Measurements from ENCODE around the gene ASB18.

The ASB18 gene

DNA sequence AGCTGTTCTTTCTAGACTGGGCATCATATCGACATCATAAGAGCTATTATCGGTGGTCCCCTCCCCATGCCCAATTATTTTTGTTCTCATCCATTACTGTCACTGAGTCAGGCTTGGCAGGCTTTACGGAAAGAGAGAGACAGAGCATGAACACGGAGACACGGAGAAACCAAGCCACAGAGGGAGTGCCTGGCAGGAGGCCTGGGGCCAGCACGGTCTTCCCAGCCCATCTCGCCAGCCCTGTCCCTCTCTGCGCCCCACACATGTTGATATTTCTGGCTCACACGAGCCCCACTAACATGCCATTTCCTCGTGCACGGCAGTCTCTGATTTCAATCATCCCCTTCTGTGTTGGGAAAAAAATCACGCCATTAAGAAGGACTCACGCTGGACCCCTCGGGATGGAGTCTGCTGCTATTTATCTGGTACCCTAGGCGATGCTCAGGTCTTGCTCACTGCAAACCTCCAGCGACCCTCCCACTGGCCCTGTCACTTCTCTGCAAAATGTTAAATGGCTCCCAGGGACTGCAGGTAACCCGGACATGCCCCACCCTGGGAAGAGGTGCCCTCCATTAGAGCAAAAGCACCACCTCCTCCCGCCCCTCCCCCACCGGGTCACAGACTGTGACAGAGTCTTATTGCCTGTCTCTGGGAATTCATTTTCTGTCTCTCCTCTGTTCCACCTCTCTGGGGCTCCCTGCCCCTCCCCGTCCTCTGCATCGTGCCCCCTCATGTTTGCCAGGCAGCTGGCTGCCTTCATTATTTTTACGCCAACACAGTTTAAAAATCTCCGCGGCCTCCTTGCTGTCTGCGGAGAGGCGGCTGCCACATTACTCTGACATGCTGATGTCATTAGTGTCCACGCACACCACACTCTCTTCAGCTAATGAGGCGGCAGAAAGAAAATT lies 55.9 kb downstream of the ASB18 start:
- DNase-seq, result peak in 1 of 3 experiments; percentile 3

DNA sequence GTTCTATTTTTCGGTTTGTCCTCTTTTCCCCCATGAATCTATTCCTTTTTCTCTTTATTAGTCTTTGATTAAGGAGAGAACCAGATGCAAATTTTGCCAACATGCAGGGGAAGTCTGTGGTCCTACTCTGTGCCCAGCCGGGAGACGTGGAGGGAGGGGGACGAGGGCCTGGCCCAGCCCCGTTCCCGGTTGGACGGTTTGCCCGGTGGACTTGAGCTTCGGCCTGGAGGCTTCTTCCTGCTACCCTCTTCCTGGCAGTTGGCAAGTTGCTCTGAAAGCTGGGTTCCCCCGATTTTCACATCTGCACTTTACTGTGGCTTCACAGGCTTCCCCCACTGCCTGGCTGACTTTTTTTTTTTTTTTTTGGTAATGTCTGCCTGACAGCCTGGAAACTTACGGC lies 56.7 kb downstream of the ASB18 start:
- DNase-seq, result no peak

DNA sequence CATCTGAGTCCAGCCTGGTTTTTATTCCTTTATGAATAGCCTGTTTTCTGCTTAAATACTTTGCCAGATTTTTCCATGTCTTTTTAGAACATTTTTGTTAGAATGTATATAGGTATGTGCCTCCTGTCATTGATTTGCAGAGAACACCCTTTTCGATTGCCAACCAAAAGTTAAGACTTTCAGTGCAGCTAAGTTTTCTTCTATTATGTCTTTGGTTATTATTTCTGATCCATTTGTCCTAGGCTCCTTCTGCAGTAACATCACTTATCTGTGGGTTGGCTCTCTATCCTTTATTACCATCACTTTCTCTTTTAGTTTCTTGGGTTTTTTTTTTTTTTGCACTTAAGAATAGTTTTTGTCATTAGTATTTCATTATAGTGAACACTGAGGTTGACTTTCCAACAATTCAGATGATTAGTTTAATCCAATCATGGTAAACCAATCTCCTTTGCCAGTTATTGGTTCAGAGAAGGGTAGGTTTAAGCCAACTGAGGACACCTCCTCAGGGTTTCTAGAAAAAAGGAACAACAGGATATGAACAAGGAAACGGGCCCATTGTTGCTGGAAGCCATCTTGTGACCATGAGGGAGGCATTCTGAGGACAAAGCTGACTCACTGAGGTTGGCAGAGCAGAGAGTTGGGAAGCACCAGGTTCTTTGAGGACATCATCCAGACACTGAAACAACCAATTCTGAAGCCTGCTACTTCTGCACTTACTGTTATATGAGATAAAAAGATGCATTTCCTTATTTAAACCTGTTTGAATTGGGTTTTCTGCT lies 58.1 kb downstream of the ASB18 start:
- no peak for DNase-seq

DNA sequence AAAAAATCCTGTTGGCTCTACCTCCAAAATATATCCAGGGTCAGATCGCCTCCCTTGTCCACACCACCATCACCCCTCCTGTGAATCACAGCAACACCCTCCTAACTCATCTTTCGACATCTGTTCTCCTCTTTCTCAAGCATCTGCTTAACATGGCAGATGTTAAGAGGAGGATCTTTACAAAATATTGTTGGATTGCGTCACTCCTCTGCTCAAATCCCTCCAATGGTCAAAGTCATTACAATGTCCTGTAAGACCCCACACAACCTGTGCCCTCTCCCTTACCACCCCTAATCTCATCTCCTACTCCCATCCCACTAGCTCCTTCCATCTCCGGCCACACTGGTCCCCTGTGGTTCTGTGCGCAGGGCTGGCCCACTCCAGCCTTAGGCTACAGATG lies 59.3 kb downstream of the ASB18 start:
- DNase-seq, result no peak

DNA sequence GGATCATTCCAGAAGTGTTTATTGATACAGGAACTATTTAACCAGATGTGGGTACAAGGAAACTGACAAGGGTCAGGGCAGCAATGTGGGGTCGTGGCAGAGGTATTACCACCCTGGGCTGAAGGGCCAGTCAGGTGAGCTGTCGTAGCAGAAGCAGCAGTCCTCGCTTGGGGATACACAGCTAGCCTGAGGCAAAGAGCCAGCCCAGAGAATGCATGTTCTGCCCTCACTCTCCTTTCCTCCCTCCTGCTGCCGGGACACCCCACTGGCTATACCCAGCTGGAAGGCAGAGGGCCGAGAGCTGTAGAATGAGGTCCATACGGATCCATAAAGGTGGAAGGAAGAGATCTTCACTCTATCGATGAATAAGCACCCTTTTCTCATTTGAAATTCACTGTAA lies 63.8 kb downstream of the ASB18 start:
- DNase-seq, result no peak

DNA sequence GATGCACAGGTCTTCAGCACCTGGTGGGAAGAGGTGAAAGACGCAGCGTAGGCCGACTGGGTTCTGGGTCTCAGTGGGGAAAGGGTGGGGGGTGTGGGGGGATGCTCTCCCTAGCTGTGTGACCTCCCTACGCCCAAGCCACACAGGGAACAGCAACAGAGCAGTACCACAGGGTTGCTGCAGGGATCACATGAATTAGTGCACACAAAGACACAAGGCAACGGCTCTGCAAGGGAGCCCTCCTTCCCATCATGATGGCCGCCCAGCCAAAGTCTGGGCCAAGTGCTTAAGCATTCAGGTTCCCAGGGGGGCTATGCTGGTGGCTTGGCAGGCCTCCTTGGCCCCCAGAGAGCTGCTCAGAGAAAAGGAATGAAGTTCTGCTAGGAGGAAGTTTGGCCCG lies 67.8 kb downstream of the ASB18 start:
- no peak for DNase-seq

DNA sequence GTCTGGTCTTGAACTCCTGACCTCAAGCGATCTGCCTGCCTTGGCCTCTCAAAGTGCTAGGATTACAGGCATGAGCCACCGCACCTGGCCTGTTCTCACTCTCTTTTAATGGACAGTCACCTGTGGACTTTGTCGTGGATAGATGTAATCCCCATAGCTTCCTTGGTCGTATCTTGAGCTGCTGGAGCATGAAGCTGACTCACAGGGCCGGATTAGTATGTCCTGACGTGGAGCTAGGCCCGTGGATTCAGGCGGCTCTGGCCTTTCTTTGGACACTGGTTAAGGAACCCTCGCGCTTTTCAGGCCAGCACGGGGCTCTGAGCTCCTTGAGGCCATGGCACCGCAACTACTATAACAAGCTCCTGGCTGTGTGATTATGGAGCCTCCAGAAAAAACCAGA lies 68.5 kb downstream of the ASB18 start:
- DNase-seq, result no peak

DNA sequence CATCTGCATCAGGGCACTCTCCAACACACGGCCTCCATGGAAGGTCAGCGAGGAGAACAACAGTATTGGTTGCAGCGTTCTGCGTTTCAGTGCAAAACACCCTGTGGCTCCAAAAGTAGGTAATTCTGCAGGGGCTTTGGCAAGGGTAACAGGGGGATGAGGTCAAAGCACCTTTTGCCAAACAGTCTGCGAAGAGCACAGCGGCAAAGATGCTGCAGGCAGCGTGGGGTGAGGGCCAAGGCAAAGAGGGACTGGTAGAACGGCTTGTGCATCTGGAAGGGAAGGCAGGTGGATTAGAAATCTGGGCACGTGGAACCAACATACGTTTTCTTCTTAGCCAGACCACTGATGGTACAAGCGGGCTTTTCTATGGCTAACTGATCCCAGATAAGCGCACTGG lies 69.4 kb downstream of the ASB18 start:
- DNase-seq, result no peak

DNA sequence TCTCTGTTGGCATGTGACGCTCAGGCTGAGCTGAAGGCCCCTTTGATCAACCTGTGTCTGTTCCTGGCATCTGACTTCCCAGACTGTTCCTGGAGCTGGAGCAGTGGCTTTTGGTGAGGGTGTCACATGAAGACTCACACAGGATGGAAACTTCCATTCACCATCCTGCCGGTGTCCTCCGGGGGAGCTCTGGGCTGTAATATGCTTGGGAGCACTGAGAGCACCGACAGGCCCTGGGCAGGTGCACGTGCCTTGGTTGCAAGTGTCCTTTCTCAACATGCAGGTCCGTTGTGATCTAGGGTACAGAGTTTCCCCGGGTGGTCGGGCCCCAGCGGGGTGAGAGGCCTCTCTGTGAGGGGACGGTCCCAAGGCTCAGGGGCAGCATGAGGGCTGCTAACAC lies 71.2 kb downstream of the ASB18 start:
- DNase-seq, result no peak

DNA sequence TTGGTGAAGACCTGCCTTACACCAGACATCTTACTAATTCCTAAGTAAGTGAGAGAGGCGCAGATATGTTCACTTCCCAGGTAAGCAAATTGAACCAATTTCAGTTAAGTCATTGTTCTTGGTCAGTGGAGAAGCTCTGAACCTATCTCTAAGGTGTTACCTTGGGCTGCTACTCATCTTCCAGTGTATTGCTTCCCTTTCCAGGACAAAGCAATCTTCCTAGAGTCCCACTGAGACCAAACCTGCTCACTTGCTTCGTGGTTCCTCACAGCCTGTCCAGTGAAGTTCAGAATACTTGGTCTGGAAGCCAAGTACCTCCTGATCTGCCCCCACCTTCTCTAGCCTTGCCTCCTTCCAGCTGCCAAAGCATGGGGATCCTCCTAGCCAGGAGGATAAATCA lies 73.5 kb downstream of the ASB18 start:
- DNase-seq, result no peak

DNA sequence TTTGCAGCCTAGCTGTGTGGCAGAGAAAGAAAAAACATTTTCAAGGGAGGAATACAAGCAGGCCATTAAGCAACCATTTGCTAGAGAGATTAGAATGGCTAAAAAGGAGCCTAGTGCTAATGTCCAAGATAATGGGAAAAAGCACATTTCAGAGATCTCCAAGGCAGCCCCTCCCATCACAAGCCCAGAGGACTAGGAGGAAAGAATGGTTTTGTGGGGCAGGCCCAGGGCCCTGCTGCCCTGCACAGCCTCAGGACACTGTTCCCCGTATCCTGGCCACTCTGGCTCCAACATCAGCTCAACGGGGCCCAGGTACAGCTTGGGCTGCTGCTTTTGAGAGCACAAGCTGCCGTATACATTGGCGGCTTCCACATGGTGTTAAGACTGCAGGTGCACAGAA lies 79.5 kb downstream of the ASB18 start:
- no peak for DNase-seq

DNA sequence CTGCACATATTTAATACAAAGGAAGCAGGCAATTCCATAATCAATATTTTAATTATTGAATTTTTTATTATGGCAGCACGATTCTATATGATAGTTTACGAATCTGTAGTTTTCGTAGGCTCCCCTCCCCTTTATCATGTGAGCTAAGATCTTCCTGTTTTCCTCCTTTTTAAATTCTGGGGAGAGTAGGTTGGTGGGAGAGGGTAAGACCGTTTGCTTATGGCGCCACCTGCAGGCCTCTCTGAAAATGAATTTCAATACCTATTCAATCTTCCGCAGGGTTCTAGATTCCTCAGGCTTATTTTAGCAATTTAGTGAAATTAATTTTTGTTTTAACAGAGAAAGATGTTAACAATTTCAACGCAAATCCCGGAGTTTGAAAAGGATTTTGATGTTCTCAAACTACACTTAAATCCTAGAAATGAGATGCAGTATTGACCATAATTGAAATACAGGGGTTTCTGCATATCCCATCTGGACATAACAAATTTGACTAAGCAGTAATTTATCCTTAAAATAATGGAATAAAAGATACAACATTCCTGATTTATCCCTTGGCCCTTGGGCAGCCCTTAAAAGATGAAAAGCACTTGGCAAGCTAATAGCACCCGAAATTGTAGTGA lies 83.3 kb downstream of the ASB18 start:
- DNase-seq, result peak; percentile 20 to 78 (median 23)

DNA sequence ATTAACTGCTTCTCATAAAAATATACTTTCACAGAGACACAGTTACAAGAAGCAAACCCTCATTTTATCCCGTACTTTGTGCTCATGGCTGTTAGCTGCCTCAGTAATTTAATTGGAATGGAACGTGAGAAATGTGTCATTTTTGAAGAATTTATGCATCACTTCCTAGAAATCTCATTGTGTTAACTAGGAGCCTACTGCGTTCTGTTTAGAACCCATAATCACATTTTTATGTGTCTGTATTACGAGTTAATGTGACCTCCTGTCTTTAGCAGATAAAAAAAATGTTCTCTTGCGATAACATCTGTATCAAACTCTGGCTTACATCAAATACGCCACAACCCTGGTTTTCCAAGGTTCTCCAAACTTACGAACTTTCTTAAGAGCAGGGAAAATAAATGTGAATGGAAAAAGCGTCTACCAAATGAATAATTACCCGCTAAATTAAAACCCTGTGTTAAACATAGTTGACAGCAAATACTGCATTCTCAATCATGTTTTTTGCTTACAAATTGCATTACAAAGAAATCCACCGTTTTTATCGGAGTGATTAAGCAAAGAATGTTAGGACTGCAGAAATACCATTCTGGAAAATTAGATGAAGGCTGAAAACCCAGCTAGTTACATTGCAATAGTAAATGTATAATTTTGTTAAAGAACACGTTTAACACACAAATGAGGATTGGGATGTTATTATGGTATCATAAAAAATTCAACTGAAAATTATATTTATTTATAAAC lies 84.0 kb downstream of the ASB18 start:
- peak in 1 of 3 experiments; percentile 47 for DNase-seq

DNA sequence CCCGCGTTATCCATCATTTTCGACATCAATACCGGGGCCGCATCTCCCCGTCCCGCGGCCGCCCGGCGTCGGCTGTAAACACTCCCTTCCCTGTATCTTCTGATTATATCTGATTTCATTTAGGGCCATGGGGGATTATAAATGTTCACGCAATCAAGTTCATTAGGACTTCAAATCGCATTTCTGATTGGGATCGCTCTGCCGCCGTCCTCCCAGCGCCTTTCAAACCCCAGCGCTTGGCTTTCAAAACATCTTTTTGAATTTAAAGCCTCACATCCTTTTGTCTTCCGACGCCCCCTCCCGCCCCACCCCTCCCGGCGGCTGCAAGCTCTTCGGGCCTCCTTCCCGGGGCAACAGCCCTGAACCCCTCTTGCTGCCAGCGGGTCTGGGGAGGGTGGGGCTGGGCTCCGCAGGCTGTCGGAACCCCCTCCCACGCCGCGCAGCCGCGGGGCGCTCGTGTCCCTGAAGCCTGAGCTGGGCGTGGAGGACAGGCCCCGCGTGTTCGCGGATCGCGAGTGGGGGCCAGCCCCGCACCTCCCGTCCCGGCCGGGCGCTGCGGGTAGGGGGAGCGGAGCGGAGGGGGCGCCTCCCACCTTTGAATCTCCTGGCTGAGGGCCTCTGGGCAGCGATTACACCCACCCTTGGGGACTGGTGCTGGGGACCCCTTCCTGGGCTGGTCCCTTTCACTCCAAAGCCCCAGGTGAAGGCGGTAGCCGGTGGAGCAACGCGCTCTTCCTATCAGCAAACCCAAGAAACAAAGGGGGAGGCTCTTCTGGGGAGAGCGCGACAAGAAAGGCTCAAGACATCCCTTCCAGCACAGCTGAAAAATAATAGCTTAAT lies 84.8 kb downstream of the ASB18 start:
- peak in 2 of 3 experiments; percentile 23 to 47 for DNase-seq

DNA sequence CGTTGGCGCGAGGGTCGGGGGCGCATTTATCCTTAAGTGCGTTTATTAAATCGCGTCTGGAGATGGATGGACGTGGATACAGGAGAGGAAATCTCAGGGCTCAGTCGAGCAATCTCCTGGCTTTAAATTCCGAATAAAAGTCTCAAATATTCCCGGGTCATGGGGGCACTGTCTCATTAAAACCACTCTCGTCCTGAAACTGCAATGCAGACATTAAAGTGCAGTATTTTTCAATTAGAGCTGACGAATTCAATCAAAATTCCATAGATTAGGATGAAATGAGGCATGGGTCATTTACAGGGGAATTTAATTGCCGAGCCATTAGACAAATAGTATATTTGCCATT lies 85.3 kb downstream of the ASB18 start:
- DNase-seq, result no peak

DNA sequence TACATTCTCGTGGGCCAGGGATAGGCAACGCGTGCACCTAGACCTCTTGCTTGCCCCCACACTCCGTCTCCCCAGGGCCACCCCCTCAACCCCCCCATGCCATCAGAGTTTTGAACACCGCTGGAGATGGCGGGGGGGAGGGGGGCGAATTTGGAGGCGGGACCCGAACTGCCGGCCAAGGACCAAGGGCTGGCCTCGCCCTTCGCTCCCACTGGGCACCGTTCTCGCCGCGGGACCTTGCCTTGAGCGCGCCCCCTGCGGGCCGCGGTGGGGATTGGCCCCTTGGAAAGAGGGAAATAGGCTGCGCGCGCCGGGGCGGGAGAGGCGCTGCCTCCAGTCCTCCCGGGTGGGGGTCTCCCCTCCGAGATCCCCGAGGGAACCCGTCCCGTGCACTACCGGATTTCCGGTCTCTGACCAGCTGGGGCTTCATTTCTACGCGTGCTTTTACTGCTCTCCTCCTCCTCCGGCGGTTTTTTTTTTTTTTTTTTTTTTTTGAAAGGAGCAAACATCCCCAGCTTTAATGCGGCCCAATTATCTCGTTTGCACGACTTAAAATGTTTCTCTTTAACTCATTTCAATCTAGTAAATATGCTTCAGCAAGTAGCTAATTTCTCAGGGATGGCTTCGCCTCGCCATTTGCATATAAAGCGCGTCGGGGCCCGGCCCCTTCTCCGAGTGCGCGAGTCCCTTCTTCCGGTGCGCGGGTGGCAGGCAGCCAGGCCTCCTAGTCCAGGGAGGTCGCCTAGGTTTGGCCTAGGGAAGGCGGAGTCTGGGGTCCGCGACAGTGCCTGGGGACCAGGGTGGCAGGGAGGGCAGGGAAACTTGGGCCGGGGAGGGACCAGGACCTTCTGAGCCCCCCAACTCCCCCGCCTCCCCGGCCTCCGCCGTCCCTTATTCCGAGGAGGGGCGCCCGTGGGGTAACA lies 86.0 kb downstream of the ASB18 start:
- peak; percentile 36 to 69 (median 57) for DNase-seq

DNA sequence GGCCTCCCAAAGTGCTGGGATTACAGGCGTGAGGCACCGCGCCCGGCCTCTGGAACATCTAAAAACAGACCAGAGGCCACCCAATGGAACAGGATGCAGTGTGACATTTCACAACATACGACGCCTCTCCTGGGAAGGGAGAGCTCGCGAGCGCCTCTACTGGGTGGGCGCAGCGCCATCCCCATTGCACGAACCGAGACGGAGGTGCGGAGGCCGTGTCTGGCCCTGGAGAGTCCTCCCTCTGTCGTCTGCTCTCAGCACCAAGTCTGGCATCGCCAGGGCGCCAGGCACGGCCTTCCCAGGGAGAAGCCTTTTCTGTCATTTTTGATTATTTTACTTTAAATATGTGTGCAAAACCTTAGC lies 86.6 kb downstream of the ASB18 start:
- DNase-seq, result peak; percentile 18 to 30 (median 21)

DNA sequence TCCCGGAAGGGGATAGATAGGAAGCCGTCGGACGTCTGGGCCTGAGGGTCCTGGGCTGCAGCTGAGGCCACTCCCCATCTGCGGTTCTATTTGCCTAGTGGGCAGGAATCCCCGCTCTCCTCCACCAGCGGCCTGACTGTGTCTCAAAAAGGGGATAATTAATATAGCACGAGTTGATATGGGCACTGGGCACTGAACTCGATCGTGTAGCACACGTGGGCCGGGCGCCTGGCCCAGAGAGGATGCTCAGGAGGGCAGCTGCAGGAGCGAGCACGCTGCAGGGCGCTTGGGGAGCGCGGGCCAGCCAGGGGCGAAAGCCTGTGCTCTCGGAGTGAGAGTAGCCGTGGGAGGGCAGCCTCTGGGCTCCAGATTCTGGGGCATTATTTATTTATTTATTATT lies 87.3 kb downstream of the ASB18 start:
- DNase-seq, result no peak

DNA sequence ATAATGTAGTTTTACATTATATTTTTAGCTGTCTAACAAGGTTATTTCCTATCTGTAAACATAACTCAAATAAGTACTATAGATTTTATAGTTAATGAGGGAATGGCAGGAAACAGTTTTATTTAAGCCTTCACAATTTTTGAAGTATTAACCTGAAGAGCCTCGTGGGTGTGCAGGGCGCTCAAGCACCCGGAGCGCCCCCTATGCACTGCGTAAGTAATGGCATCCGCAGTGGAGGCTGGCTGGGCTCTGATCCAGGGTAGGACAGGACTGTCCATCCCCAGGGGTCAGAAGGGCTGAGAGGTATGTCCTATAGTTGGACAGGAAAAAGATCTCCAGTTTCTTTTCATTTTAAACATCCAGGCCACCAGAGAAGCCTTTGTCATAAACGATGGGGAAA lies 87.8 kb downstream of the ASB18 start:
- no peak for DNase-seq

DNA sequence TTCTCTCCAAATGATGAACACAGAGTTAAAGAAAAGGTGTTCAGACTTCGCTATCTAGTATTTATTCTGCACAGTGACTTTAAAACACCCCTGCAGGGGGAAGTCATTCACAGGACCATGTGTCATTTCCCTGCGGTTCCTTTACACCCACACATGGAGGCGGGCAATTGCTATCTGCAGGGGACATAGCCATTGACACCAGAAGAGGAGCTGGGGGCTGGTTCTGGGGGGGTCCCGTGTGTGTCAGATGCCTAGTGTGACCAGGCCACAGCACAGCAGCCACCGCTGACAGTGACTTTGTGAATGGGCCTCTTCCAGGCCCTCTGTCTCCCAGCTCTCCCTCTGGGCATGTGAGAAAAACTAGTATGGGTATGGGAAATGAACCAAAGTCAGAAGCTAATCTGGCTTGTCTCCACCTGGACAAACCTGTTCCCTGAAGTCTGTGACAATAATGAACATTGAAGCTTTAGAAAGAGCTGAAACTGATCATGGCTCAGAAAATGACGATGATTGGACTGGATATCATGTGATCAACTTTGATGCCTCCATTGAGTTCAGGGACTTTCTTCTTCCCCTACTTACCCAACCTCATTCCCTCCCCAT lies 88.6 kb downstream of the ASB18 start:
- DNase-seq, result no peak

Measured in NCI-H1417 (cell line).